GM19351 (cell line): ENCODE data around the gene ARHGEF7.
"Not testable (repeated sequence)": the region's sequence is repeated elsewhere in the genome, so short reads cannot be mapped to it uniquely, and the experiment has no call there.

ENCODE experiments used
- ATAC-seq: cut with Tn5 transposase; IDR thresholded peaks from one replicate; pipeline ENCODE4 v1.9.1; 2021; ENCODE audit warnings: mild to moderate bottlenecking, moderate library complexity; ENCODE audit not compliant: unreplicated experiment

The ARHGEF7 gene

GRCh38 chr13:111189516-111189915 lies 74.4 kb downstream of the ARHGEF7 start:
- not testable (repeated sequence) for ATAC-seq

GRCh38 chr13:111193223-111193622 lies 78.1 kb downstream of the ARHGEF7 start:
- not testable (repeated sequence) for ATAC-seq

GRCh38 chr13:111194651-111195050 lies 79.5 kb downstream of the ARHGEF7 start:
- not testable (repeated sequence) for ATAC-seq

- ATAC-seq, result not testable (repeated sequence)
Observed at GRCh38 chr13:111198732-111199378, 83.7 kb downstream of the ARHGEF7 start.

- no peak for ATAC-seq
Observed at GRCh38 chr13:111201304-111201940, 86.3 kb downstream of the ARHGEF7 start.

GRCh38 chr13:111202156-111202621 lies 87.1 kb downstream of the ARHGEF7 start:
- peak; percentile 8 for ATAC-seq

- ATAC-seq, result peak; percentile 84
Observed at GRCh38 chr13:111202745-111203144, 87.6 kb downstream of the ARHGEF7 start.

GRCh38 chr13:111203736-111204389 lies 88.8 kb downstream of the ARHGEF7 start:
- ATAC-seq, result peak; percentile 41

- ATAC-seq, result no peak
Observed at GRCh38 chr13:111204438-111205177, 89.5 kb downstream of the ARHGEF7 start.

GRCh38 chr13:111206148-111206547 lies 91.0 kb downstream of the ARHGEF7 start:
- ATAC-seq, result no peak

- no peak for ATAC-seq
Observed at GRCh38 chr13:111209613-111210012, 94.5 kb downstream of the ARHGEF7 start.

GRCh38 chr13:111210091-111210490 lies 95.0 kb downstream of the ARHGEF7 start:
- ATAC-seq, result no peak

GRCh38 chr13:111210544-111211469 lies 95.7 kb downstream of the ARHGEF7 start:
- ATAC-seq, result no peak

- no peak for ATAC-seq
Observed at GRCh38 chr13:111211789-111212516, 96.8 kb downstream of the ARHGEF7 start.

GRCh38 chr13:111212517-111212873 lies 97.4 kb downstream of the ARHGEF7 start:
- no peak for ATAC-seq

GRCh38 chr13:111213964-111214726 lies 99.0 kb downstream of the ARHGEF7 start:
- ATAC-seq, result peak; percentile 49

- no peak for ATAC-seq
Observed at GRCh38 chr13:111215081-111216047, 100.3 kb downstream of the ARHGEF7 start.
